Vein endothelial cell (primary cell): ENCODE results near the gene BCAS3. TPM values are rescaled to one million over a fixed set of nuclear protein-coding genes. Genes with fewer than 3 reads are reported as not detected.

ENCODE experiments used
- small RNA-seq: library from RNA; depleted of rRNA; stranded (forward); fragments of <200 nt; gene quantifications from one replicate; pipeline ENCODE3, GENCODE V24; 2012
- total RNA-seq: library from RNA; depleted of rRNA; stranded (reverse); fragments of >200 nt; gene quantifications from 2 replicates; pipeline ENCODE4 v1.2.3, GENCODE V29; 2012

The BCAS3 gene
- 18.2 and 29.7 TPM in 2 replicates for total RNA-seq

DNA sequence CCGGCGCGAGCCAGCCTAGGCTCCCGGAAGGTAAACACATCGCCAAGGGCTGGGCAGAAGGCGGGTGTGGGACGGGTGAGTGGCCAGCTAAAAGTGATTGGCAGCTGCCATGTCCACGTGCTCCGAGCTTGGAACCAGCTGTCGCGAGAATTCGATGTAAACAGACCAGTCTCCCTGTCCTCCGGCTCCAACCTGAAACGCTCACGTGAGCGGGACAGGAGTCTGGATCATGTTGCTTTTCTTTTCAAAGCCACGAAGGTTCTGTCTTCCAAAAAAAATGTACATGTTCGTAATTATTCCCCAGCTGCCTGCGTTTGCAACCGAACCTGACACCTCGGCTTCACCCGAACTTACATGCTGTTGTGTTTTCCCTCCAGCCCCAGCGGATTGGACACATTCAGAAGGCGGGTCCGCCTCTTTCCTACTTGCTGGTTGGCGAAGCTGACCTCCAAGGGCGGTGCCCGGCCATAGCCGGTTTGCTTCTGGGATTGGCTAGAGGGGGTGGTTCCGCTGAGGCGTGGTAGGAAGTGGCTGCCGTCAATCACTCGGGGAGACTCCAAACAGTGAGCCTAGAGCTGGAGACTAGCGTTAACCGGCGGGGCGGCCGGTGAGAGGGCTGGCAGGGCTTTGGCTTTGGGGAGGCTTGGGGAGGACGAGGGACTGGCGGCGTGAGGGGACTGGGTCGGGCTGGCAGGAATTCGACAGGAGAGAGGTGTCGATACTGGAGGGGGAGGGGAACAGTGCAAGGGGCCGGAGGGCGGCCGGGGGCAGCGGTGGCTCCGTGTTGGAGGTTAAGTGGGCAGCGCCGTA is at the start of gene BCAS3:
Gene BCAS3, plus strand, starts transcription at position 544 of the 810 bp plus-strand sequence.

GRCh38 chr17:61399131-61400065 is 721.7 kb downstream of the BCAS3 start, which contains the start of gene TBX2:
Gene TBX2, plus strand, starts transcription at chr17:61399843. Its CDS starts 334 bp downstream, at chr17:61400177.

Small RNA genes within 50 kb of the gene (small RNA-seq; reads per million reads assigned to genes)
- gene RF00019 = not detected
- gene RN7SL448P = not detected
- not detected for gene RN7SL606P
- not detected for gene RNU6-623P

Other genes with a start within 250 kb of the BCAS3 start
- 30.1 and 35.7 TPM in 2 replicates for gene APPBP2, start 151.6 kb upstream of the BCAS3 start, total RNA-seq
- 23.2 and 24.7 TPM in 2 replicates for gene PPM1D, start 77.7 kb upstream of the BCAS3 start, total RNA-seq